Testis (tissue), 3 donors: ENCODE measurements around the gene CPT1B. TPM values are rescaled to one million over a fixed set of nuclear protein-coding genes. Genes with fewer than 3 reads are reported as not detected.
A peak's percentile ranks its signal among the peaks of the same experiment; 100 is the strongest.
"Not testable (repeated sequence)": the region's sequence is repeated elsewhere in the genome, so short reads cannot be mapped to it uniquely, and the experiment has no call there.

ENCODE experiments used
- DNase-seq: peaks from one replicate; pipeline ENCODE4 v3.0.0-alpha.2; 2019
- H3K27ac ChIP-seq, 2 donors: fragments of 200-600 bp; sonication (generic); one replicate each; pipeline ENCODE4 v1.5.1; 2019
- H3K27me3 ChIP-seq: fragments of 200-600 bp; sonication (generic); one replicate; pipeline ENCODE4 v1.5.1; 2019
- H3K36me3 ChIP-seq: fragments of 200-600 bp; sonication (generic); one replicate; pipeline ENCODE4 v1.5.1; 2017; ENCODE audit warnings: low read depth; ENCODE audit errors: missing control alignments
- H3K4me1 ChIP-seq: fragments of 200-600 bp; sonication (generic); one replicate; pipeline ENCODE4 v1.5.1; 2019
- H3K4me3 ChIP-seq, 2 donors: fragments of 200-600 bp; sonication (generic); one replicate each; pipeline ENCODE4 v1.5.1; 2017 to 2019
- H3K9me3 ChIP-seq: fragments of 200-600 bp; sonication (generic); one replicate; pipeline ENCODE4 v1.5.1; 2017
- POLR2A ChIP-seq: fragments of 450-650 bp; IDR thresholded peaks from one replicate; pipeline ENCODE4 v1.6.1; 2017; ENCODE audit warnings: antibody characterized with exemption, mild to moderate bottlenecking, moderate library complexity
- WGBS, 2 donors: methylation state at CpG; one replicate each; pipeline ENCODE4 v1.1.5; 2018; 5-methylcytosine and 5-hydroxymethylcytosine counted together
- intact Hi-C: fragments of 100-400 bp; cut with DNase I; formaldehyde crosslinking; loops from one replicate; pipeline ENCODE4 v1.15.1; 2023; ENCODE audit warnings: low total_unique reads
- polyA plus RNA-seq: library from polyadenylated mRNA; stranded (reverse); fragments of 350-450 nt; fragmentation: Illumina TruSeq; extraction: RNeasy Lipid Tissue Mini Kit (QIAGEN cat#74804); gene quantifications from one replicate; pipeline ENCODE4 v1.2.3, GENCODE V29; 2014; ENCODE audit warnings: low read depth, low replicate concordance; ENCODE audit not compliant: insufficient read depth
- total RNA-seq, 2 donors: library from RNA; depleted of rRNA; stranded (reverse); fragments of >200 nt; gene quantifications; one replicate each; pipeline ENCODE4 v1.2.3, GENCODE V29; 2016
- TF ChIP-seq, protein P1 (sequence below), 3 experiments: fragments of 450-650 bp in 2 of 3; fragments of 200-600 bp in 1 of 3; sonication (generic) in 1 of 3; IDR thresholded peaks; one replicate each; pipeline ENCODE4 v1.5.1; 2016 to 2019; ENCODE audit warnings: antibody characterized with exemption in 3 of 3, mild to moderate bottlenecking in 2 of 3, moderate library complexity in 1 of 3

The CPT1B gene
- total and polyA plus RNA-seq, 3 donors from 2014 or later = 103 to 224 (median 123) TPM

GRCh38 chr22:50621356-50621880, 43.2 kb upstream of the CPT1B start:
- TF ChIP-seq, protein P1, sequence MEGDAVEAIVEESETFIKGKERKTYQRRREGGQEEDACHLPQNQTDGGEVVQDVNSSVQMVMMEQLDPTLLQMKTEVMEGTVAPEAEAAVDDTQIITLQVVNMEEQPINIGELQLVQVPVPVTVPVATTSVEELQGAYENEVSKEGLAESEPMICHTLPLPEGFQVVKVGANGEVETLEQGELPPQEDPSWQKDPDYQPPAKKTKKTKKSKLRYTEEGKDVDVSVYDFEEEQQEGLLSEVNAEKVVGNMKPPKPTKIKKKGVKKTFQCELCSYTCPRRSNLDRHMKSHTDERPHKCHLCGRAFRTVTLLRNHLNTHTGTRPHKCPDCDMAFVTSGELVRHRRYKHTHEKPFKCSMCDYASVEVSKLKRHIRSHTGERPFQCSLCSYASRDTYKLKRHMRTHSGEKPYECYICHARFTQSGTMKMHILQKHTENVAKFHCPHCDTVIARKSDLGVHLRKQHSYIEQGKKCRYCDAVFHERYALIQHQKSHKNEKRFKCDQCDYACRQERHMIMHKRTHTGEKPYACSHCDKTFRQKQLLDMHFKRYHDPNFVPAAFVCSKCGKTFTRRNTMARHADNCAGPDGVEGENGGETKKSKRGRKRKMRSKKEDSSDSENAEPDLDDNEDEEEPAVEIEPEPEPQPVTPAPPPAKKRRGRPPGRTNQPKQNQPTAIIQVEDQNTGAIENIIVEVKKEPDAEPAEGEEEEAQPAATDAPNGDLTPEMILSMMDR (IDR thresholded peaks at IDR 0.05) = no peak
- intact Hi-C loops = no loop called here
- H3K4me1 ChIP-seq = peaks cover 9% of the 10 kb centered on the region
- no peaks in the 10 kb centered on the region for H3K36me3 ChIP-seq
- H3K27me3 ChIP-seq = no peaks in the 10 kb centered on the region
- H3K27ac ChIP-seq = no peak overlapping the region
- DNase-seq = no peak
- 46 to 63% methylated on average over 10 of the region's 10 CpGs for WGBS, 2 donors
- H3K4me3 ChIP-seq = no peak overlapping the region
- no peaks in the 10 kb centered on the region for H3K9me3 ChIP-seq

GRCh38 chr22:50620593-50621355, 42.5 kb upstream of the CPT1B start:
- Histone ChIP-seq H3K9me3 (no peaks in the 10 kb centered on the region), H3K27ac (no peak overlapping the region), H3K27me3 (no peaks in the 10 kb centered on the region), H3K4me1 (peaks cover 9% of the 10 kb centered on the region), H3K4me3 (no peak overlapping the region), H3K36me3 (no peaks in the 10 kb centered on the region)
- 28 to 35% methylated on average over 16 to 25 of the region's 25 CpGs for WGBS, 2 donors
- peak; percentile 83 for DNase-seq
- TF ChIP-seq, protein P1 (IDR thresholded peaks at IDR 0.05) = no peak
- intact Hi-C loops = no loop called here

DNA sequence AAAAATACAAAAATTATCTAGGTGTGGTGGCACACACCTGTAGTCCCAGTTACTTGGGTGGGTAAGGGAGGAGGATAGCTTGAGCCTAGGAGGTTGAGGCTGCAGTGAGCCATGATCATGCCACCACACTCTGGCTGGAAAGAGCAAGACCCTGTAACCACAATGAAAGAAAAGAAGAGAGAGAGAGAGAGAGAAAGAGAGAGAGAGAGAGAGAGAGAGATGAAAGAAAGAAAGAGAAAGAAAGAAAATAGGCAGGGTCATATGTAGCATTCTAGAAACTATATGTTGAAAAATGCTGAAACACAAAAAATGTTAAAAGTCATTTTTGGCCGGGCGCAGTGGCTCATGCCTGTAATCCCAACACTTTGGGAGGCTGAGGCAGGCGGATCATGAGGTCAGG, 36.1 kb upstream of the CPT1B start:
- intact Hi-C loops, H3K27me3 ChIP-seq: not testable (repeated sequence)
- WGBS, 2 donors = 64 to 98% methylated on average over 3 of the region's 3 CpGs

DNA sequence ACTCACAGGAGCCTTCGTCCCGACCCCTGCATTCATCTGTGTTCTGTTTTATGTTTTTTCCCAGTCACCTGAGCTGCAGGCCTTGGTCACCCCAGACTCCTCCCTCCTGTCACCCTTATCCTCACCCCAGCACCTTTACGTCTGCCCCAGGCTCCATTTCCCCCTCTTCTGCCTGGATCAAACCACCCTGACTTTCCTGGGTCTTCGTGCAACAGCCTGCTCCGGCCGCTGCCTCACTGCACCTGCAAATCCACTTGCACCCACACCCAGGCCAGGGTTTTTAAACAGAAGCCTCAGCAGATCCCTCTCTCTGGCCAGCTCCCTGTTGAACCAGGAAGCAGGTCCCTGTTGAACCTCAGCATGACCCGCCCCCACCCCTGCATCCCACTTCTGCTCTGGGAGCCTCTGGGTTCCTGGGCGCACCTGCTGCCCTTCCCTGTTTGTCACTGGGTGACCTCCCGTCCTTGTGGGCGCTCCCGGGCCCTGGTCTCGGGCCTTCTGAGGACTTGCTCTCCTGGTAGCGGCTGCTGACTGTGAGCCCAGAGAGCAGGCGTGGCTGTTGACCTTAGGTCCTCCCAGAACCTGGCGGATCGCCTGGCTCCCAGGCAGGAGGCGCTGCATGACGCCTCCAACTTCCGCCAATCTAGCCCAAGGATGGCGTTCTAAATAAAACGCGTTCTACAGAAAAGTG, 35.2 kb upstream of the CPT1B start:
- Histone ChIP-seq H3K4me1 (peaks cover 5% of the 10 kb centered on the region), H3K9me3 (no peaks in the 10 kb centered on the region), H3K27ac (no peak overlapping the region), H3K4me3 (no peak overlapping the region), H3K27me3 (no peaks in the 10 kb centered on the region), H3K36me3 (no peaks in the 10 kb centered on the region)
- 44 to 56% methylated on average over 22 of the region's 22 CpGs for WGBS, 2 donors
- TF ChIP-seq, protein P1 (IDR thresholded peaks at IDR 0.05) = no peak
- TF ChIP-seq POLR2A = no peak
- intact Hi-C loops = no loop called here
- peak; percentile 73 for DNase-seq

More for the DNA sequence above, 36.1 kb upstream of the CPT1B start:
- H3K36me3 ChIP-seq, H3K27ac ChIP-seq, DNase-seq, H3K9me3 ChIP-seq, H3K4me1 ChIP-seq, H3K4me3 ChIP-seq: not testable (repeated sequence)

GRCh38 chr22:50612528-50613221, 34.4 kb upstream of the CPT1B start:
- Histone ChIP-seq H3K4me3 (no peak overlapping the region), H3K9me3 (no peaks in the 10 kb centered on the region), H3K27ac (no peak overlapping the region), H3K36me3 (no peaks in the 10 kb centered on the region), H3K27me3 (no peaks in the 10 kb centered on the region), H3K4me1 (peaks cover 5% of the 10 kb centered on the region)
- DNase-seq = no peak
- intact Hi-C loops = no loop called here
- TF ChIP-seq, protein P1 (IDR thresholded peaks at IDR 0.05) = no peak
- TF ChIP-seq POLR2A = no peak
- 22 to 25% methylated on average over 18 to 31 of the region's 31 CpGs for WGBS, 2 donors
